DND-41 (cell line): ENCODE results near the gene SLC49A4.

ENCODE experiments used
- ATAC-seq: fragments of 200-7000 bp; cut with Tn5 transposase; 3 replicates; pipeline ENCODE4 v1.9.1; 2021; ENCODE audit warnings: low read depth; ENCODE audit not compliant: insufficient read depth
- DNase-seq: peaks from one replicate; pipeline ENCODE4 v3.0.0-alpha.2; 2020
- H2AFZ ChIP-seq: 2 replicates; pipeline ENCODE4 v1.6.0; 2012; ENCODE audit warnings: low read depth, low read length
- H3K27ac ChIP-seq: 2 replicates; pipeline ENCODE4 v1.5.1; 2012; ENCODE audit warnings: low read length, inconsistent platforms
- H3K27me3 ChIP-seq: fragments of 200-600 bp; sonication (generic); 2 replicates; pipeline ENCODE4 v1.6.0; 2012; ENCODE audit warnings: low read length, mild to moderate bottlenecking, inconsistent platforms; ENCODE audit not compliant: insufficient read depth, poor library complexity
- H3K36me3 ChIP-seq: 2 replicates; pipeline ENCODE4 v1.5.1; 2012; ENCODE audit warnings: low read length, inconsistent platforms; ENCODE audit not compliant: insufficient read depth
- H3K4me1 ChIP-seq: 2 replicates; pipeline ENCODE4 v1.5.1; 2012; ENCODE audit warnings: mild to moderate bottlenecking, low read length; ENCODE audit not compliant: insufficient read depth
- H3K4me2 ChIP-seq: 2 replicates; pipeline ENCODE4 v1.6.0; 2012; ENCODE audit warnings: mild to moderate bottlenecking, moderate library complexity, low read length, inconsistent platforms; ENCODE audit not compliant: insufficient read depth
- H3K4me3 ChIP-seq, 2 experiments: fragments of 200-600 bp in 1 of 2; shearing (Covaris generic) in 1 of 2; 2 replicates each; pipeline ENCODE4 v1.5.1; 2012 to 2016; ENCODE audit warnings: inconsistent platforms in 2 of 2, low read length in 2 of 2, mild to moderate bottlenecking in 2 of 2, low read depth in 1 of 2, moderate library complexity in 1 of 2
- H3K79me2 ChIP-seq: 2 replicates; pipeline ENCODE4 v1.6.0; 2012; ENCODE audit warnings: low read length, inconsistent platforms; ENCODE audit not compliant: insufficient read depth
- H3K9ac ChIP-seq: 2 replicates; pipeline ENCODE4 v1.6.0; 2012; ENCODE audit warnings: low read depth, mild to moderate bottlenecking, inconsistent platforms, low read length, moderate library complexity
- H3K9me3 ChIP-seq: 2 replicates; pipeline ENCODE4 v1.5.1; 2012; ENCODE audit warnings: low read length, moderate library complexity, mild to moderate bottlenecking, inconsistent platforms; ENCODE audit not compliant: insufficient read depth, severe bottlenecking
- H4K20me1 ChIP-seq: 2 replicates; pipeline ENCODE4 v1.6.0; 2012; ENCODE audit warnings: low read length; ENCODE audit not compliant: insufficient read depth
- EZH2 ChIP-seq: IDR thresholded peaks from 3 replicates; pipeline ENCODE4 v1.6.1; 2012; ENCODE audit warnings: borderline replicate concordance, low read depth, mild to moderate bottlenecking, moderate library complexity, low read length, inconsistent platforms; ENCODE audit not compliant: severe bottlenecking
- TF ChIP-seq, protein P1 (sequence below): IDR thresholded peaks from 2 replicates; pipeline ENCODE4 v1.5.1; 2012; ENCODE audit warnings: borderline replicate concordance, low read length, moderate library complexity, mild to moderate bottlenecking; ENCODE audit not compliant: poor library complexity, severe bottlenecking; ENCODE audit errors: extremely low read depth

SLC49A4 gene

DNA sequence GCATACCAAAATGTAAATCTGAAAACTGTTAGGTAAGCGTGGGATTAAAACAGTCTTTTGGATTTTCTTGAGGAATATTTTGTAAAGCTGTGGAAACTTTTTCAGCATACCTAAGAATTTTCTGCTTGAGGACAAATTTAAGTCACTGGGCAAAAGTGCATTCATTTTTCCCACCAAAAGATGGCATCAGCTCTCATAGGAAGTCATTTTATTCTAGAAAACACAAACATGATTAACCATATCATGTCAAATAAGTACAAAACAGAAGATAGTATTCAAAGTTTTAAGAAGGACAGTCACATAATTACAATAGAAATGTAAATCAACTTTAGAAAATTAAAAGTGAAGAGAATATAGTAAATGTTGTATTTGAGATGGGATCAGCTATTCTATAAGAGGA is 63.5 kb downstream of the SLC49A4 start:
- TF ChIP-seq EZH2 = no peak
- TF ChIP-seq, protein P1, sequence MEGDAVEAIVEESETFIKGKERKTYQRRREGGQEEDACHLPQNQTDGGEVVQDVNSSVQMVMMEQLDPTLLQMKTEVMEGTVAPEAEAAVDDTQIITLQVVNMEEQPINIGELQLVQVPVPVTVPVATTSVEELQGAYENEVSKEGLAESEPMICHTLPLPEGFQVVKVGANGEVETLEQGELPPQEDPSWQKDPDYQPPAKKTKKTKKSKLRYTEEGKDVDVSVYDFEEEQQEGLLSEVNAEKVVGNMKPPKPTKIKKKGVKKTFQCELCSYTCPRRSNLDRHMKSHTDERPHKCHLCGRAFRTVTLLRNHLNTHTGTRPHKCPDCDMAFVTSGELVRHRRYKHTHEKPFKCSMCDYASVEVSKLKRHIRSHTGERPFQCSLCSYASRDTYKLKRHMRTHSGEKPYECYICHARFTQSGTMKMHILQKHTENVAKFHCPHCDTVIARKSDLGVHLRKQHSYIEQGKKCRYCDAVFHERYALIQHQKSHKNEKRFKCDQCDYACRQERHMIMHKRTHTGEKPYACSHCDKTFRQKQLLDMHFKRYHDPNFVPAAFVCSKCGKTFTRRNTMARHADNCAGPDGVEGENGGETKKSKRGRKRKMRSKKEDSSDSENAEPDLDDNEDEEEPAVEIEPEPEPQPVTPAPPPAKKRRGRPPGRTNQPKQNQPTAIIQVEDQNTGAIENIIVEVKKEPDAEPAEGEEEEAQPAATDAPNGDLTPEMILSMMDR = peak; percentile 57
- H2AFZ ChIP-seq = no peak overlapping the region
- H3K4me2 ChIP-seq = no peak overlapping the region
- H3K79me2 ChIP-seq = no peaks in the 10 kb centered on the region
- H3K36me3 ChIP-seq = no peaks in the 10 kb centered on the region
- H3K9me3 ChIP-seq = no peaks in the 10 kb centered on the region
- ATAC-seq = no peak
- H3K9ac ChIP-seq = no peak overlapping the region
- no peaks in the 10 kb centered on the region for H4K20me1 ChIP-seq
- no peaks in the 10 kb centered on the region for H3K4me1 ChIP-seq
- no peaks in the 10 kb centered on the region for H3K27me3 ChIP-seq
- H3K27ac ChIP-seq = no peak overlapping the region
- no peak overlapping the region for H3K4me3 ChIP-seq
- no peak for DNase-seq

- no peak for TF ChIP-seq EZH2
- TF ChIP-seq, protein P1 = no peak
- H3K9ac ChIP-seq = no peak overlapping the region
These were observed 64.3 kb downstream of the SLC49A4 start for GRCh38 chr3:122859021-122859805.

DNA sequence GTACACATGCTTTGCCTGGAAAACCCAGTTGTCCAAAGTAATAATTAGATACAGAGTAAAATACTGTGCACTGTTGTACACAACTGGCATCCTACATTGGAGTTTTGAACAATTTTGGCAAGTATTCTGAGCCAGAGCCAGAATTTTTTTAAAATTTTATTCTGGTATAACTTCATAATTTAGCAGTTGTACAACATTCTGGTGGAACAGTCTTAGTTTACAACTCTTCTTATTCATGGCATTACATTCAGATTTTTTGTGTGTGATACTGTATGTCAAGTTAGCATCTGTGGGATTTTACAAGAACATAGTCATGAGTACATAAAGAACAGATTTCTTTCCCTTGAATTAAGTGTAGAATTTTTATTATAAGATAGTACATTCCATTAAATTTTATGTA is 67.5 kb downstream of the SLC49A4 start:
- H4K20me1 ChIP-seq = no peaks in the 10 kb centered on the region
- H3K9ac ChIP-seq = no peak overlapping the region
- H3K27ac ChIP-seq = no peak overlapping the region
- DNase-seq (no peak), ATAC-seq (no peak)
- H2AFZ ChIP-seq = no peak overlapping the region
- H3K36me3 ChIP-seq = no peaks in the 10 kb centered on the region
- H3K4me3 ChIP-seq = no peak overlapping the region
- TF ChIP-seq, protein P1 = no peak
- TF ChIP-seq EZH2 = no peak
- H3K4me2 ChIP-seq = no peak overlapping the region
- no peaks in the 10 kb centered on the region for H3K79me2 ChIP-seq
- H3K27me3 ChIP-seq = no peaks in the 10 kb centered on the region
- no peaks in the 10 kb centered on the region for H3K9me3 ChIP-seq
- H3K4me1 ChIP-seq = no peaks in the 10 kb centered on the region

More at GRCh38 chr3:122859021-122859805, 64.3 kb downstream of the SLC49A4 start:
- Histone ChIP-seq H2AFZ (no peak overlapping the region), H3K36me3 (no peaks in the 10 kb centered on the region), H3K9me3 (no peaks in the 10 kb centered on the region), H3K27ac (no peak overlapping the region), H3K4me1 (no peaks in the 10 kb centered on the region), H4K20me1 (no peaks in the 10 kb centered on the region), H3K4me2 (no peak overlapping the region), H3K79me2 (no peaks in the 10 kb centered on the region), H3K4me3 (no peak overlapping the region), H3K27me3 (no peaks in the 10 kb centered on the region)
- DNase-seq (no peak), ATAC-seq (no peak)
